ENCODE data around the gene RELN. TPM values are rescaled to one million over a fixed set of nuclear protein-coding genes. Genes with fewer than 3 reads are reported as not detected.

Gene RELN
- total RNA-seq, 2 donors from 2014 or later, result 6.9 to 8.0 TPM

- Histone ChIP-seq H3K9me3 (no peaks in the 10 kb centered on the region), H3K36me3 (no peaks in the 10 kb centered on the region), H3K27me3 (no peaks in the 10 kb centered on the region), H3K4me1 (no peaks in the 10 kb centered on the region), H3K4me3 (no peak overlapping the region), H3K27ac (no peak overlapping the region)
- no peak for DNase-seq (ENCODE audit: low spot score)
- TF ChIP-seq CTCF (IDR thresholded peaks at IDR 0.05), result no peak
These were observed 353.3 kb downstream of the RELN start for GRCh38 chr7:103636153-103636552.

- Histone ChIP-seq H3K9me3 (no peaks in the 10 kb centered on the region), H3K27me3 (no peaks in the 10 kb centered on the region), H3K4me1 (no peaks in the 10 kb centered on the region), H3K27ac (no peak overlapping the region), H3K4me3 (no peak overlapping the region), H3K36me3 (no peaks in the 10 kb centered on the region)
- no peak for DNase-seq (ENCODE audit: low spot score)
- no peak for TF ChIP-seq CTCF (IDR thresholded peaks at IDR 0.05)
These were observed 356.5 kb downstream of the RELN start for GRCh38 chr7:103632972-103633371.

GRCh38 chr7:103632005-103632639, 357.3 kb downstream of the RELN start:
- H3K36me3 ChIP-seq, result no peaks in the 10 kb centered on the region
- H3K4me1 ChIP-seq, result no peaks in the 10 kb centered on the region
- no peak overlapping the region for H3K4me3 ChIP-seq
- H3K27me3 ChIP-seq, result no peaks in the 10 kb centered on the region
- no peak for TF ChIP-seq CTCF (IDR thresholded peaks at IDR 0.05)
- H3K27ac ChIP-seq, result no peak overlapping the region
- no peak for DNase-seq (ENCODE audit: low spot score)
- H3K9me3 ChIP-seq, result no peaks in the 10 kb centered on the region

- Histone ChIP-seq H3K36me3 (no peaks in the 10 kb centered on the region), H3K27me3 (no peaks in the 10 kb centered on the region), H3K9me3 (no peaks in the 10 kb centered on the region), H3K4me3 (no peak overlapping the region), H3K4me1 (no peaks in the 10 kb centered on the region), H3K27ac (no peak overlapping the region)
- no peak for DNase-seq (ENCODE audit: low spot score)
- no peak for TF ChIP-seq CTCF (IDR thresholded peaks at IDR 0.05)
These were observed 359.1 kb downstream of the RELN start for GRCh38 chr7:103630318-103630717.

- DNase-seq (ENCODE audit: low spot score), result no peak
- Histone ChIP-seq H3K9me3 (no peaks in the 10 kb centered on the region), H3K4me1 (no peaks in the 10 kb centered on the region), H3K27me3 (no peaks in the 10 kb centered on the region), H3K4me3 (no peak overlapping the region), H3K36me3 (no peaks in the 10 kb centered on the region), H3K27ac (no peak overlapping the region)
- no peak for TF ChIP-seq CTCF (IDR thresholded peaks at IDR 0.05)
These were observed 360.7 kb downstream of the RELN start for GRCh38 chr7:103628742-103629141.

GRCh38 chr7:103626776-103627175, 362.7 kb downstream of the RELN start:
- Histone ChIP-seq H3K4me1 (no peaks in the 10 kb centered on the region), H3K36me3 (no peaks in the 10 kb centered on the region), H3K27ac (no peak overlapping the region), H3K27me3 (no peaks in the 10 kb centered on the region), H3K9me3 (no peaks in the 10 kb centered on the region), H3K4me3 (no peak overlapping the region)
- DNase-seq (ENCODE audit: low spot score), result no peak
- TF ChIP-seq CTCF (IDR thresholded peaks at IDR 0.05), result no peak
